ENCODE measurements around the gene CCDC106. TPM values are rescaled to one million over a fixed set of nuclear protein-coding genes. Genes with fewer than 3 reads are reported as not detected.

Gene CCDC106
- total RNA-seq, 1 experiment from 2014 or later: 36.0 TPM

DNA sequence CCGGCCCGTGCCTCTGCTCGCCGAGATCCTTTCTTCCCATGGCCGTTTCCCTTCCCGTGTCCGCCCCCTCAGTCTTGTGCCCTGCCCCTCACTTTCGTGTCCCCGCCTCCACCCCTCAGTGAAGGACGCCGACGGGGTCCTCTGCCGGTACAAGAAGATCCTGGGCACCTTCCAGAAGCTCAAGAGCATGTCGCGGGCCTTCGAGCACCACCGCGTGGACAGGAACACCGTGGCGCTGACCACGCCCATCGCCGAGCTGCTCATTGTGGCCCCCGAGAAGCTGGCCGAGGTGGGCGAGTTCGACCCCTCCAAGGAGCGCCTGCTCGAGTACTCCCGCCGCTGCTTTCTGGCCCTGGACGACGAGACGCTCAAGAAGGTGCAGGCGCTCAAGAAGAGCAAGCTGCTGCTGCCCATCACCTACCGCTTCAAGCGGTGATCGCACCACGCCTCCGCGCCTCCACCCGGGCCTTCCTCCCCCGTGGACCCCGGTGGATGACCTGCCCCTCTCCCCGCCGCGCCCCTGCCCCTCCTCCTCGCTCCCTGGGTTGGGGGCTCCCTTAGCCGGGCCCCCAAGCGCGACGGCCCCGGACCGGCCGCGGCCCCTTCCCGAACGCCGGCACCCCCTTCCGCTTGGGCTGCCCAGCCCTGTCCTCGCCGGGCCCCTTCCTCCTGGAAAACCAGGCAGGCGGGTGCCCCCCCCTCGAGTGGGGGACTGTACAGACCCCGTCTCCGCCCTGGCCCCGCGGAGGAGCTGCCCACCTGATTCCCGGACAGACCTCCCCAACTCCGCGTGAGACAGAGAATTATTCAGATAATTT, 4.5 kb downstream of the CCDC106 start:
- BruUV-seq (replicated peaks): no TSS peak
- DNase-seq: no peak
- POLR2A ChIA-PET (ENCODE audit: unreplicated experiment): no interaction called here
- intact Hi-C loops (cut with micrococcal nuclease): no loop called here
- CTCF ChIA-PET: interaction anchor here (0.5 to 0.7 kb wide), 3 partner anchors 16 to 590 kb away, joined by 5 to 12 read pairs (median 9); partner anchors contain the start of gene RDH13
- no peak for ATAC-seq
- Histone ChIP-seq H3K9ac (ENCODE audit: low read length) (no peak overlapping the region), H3K27me3 (ENCODE audit: low read length) (no peaks in the 10 kb centered on the region), H3K79me2 (ENCODE audit: low read length) (peaks cover 37% of the 10 kb centered on the region), H3K4me3 (ENCODE audit: low read length) (no peak overlapping the region; the same call in 1 of the 2 replicates), H4K20me1 (ENCODE audit: low read length) (peaks cover 19% of the 10 kb centered on the region), H3K4me1 (ENCODE audit: insufficient read depth, low read length) (peaks cover 15% of the 10 kb centered on the region), H3F3A (ENCODE audit: low read length, unreplicated experiment) (peaks cover under 1% of the 10 kb centered on the region), H3K27ac (ENCODE audit: low read length) (no peak overlapping the region), H2AFZ (ENCODE audit: low read length) (no peak overlapping the region), H3K4me2 (ENCODE audit: low read length) (no peak overlapping the region; the same call in 1 of the 2 replicates), H3K9me2 (replicated peaks; ENCODE audit: low read length) (no peaks in the 10 kb centered on the region), H3K9me3 (ENCODE audit: low read length) (no peaks in the 10 kb centered on the region), H3K36me3 (ENCODE audit: low read depth, low read length) (peaks cover 13% of the 10 kb centered on the region)
- no peak for TF ChIP-seq EZH2phosphoT487 (IDR thresholded peaks at IDR 0.05; ENCODE audit: borderline replicate concordance, low read length)
- TF ChIP-seq EZH2 (IDR thresholded peaks at IDR 0.05; ENCODE audit: low read length, unreplicated experiment): no peak
- no peak for TF ChIP-seq CTCF (conservative IDR thresholded peaks at IDR 0.05; ENCODE audit: low read depth, low read length)

DNA sequence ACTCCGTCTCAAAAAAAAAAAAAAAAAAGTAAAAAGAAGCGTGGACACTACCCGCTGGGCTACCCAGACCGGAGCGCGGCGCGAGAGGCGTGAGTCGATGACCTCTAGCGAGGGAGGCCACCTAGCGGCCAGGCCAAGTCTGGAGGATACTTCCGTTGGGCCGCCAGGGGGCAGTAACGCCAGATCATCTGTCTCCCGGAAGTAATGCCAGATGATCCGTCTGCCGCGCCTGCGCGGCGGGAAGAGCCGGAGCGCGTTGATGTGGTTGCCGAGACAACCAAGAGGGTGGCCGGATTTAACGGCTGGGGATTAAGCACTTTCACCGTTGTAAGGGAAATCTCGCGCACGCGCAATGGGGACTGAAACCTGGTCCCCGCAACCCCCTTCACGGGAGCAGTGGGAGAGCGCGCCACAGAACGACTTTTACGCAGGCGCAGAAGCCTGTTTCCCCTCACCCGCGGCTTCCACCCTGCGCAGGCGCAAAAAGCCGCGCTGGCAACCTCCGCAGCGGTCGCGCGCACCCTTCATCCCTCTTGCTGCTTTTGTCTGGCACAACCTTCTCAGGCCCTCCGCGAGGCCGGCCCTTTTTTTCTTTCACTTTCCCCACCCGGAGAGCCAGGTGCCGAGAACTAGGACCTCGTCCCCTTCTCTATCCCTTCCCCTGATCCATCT, 5.8 kb downstream of the CCDC106 start:
- DNase-seq: peak; percentile 99
- no peaks in the 10 kb centered on the region for H3K27me3 ChIP-seq (ENCODE audit: low read length)
- no peaks in the 10 kb centered on the region for H3K9me3 ChIP-seq (ENCODE audit: low read length)
- peaks cover 13% of the 10 kb centered on the region for H3K4me1 ChIP-seq (ENCODE audit: insufficient read depth, low read length)
- H2AFZ ChIP-seq (ENCODE audit: low read length): peak overlapping the region; percentile 78
- BruUV-seq (replicated peaks): TSS peak; percentile 76
- TF ChIP-seq CTCF (conservative IDR thresholded peaks at IDR 0.05; ENCODE audit: low read depth, low read length) (peak; percentile 99), EZH2phosphoT487 (IDR thresholded peaks at IDR 0.05; ENCODE audit: borderline replicate concordance, low read length) (no peak), EZH2 (IDR thresholded peaks at IDR 0.05; ENCODE audit: low read length, unreplicated experiment) (no peak)
- peaks cover 41% of the 10 kb centered on the region for H3K79me2 ChIP-seq (ENCODE audit: low read length)
- no peaks in the 10 kb centered on the region for H3K9me2 ChIP-seq (replicated peaks; ENCODE audit: low read length)
- POLR2A ChIA-PET (ENCODE audit: unreplicated experiment): interaction anchor here (0.6 to 1.4 kb wide), 6 partner anchors 30 to 1517 kb away, joined by 3 to 8 read pairs (median 6); partner anchors contain the start of gene ZNF784
- peak; percentile 44 for ATAC-seq
- intact Hi-C loops (cut with micrococcal nuclease): no loop called here
- H3K27ac ChIP-seq (ENCODE audit: low read length): peak overlapping the region; percentile 80
- peak overlapping the region; percentile 85 for H3K4me2 ChIP-seq (ENCODE audit: low read length)
- peak overlapping the region; percentile 78 for H3K4me3 ChIP-seq (ENCODE audit: low read length)
- CTCF ChIA-PET: interaction anchor here (0.5 to 1.4 kb wide), 10 partner anchors 9 to 591 kb away, joined by 3 to 12 read pairs (median 4); partner anchors contain the start of genes NAT14 and RDH13
- H3F3A ChIP-seq (ENCODE audit: low read length, unreplicated experiment): no peaks in the 10 kb centered on the region
- peaks cover 16% of the 10 kb centered on the region for H3K36me3 ChIP-seq (ENCODE audit: low read depth, low read length)
- peaks cover 31% of the 10 kb centered on the region for H4K20me1 ChIP-seq (ENCODE audit: low read length)
- peak overlapping the region; percentile 99 for H3K9ac ChIP-seq (ENCODE audit: low read length)
